Vagina (tissue), 2 donors: ENCODE results near the gene NUP62. TPM values are rescaled to one million over a fixed set of nuclear protein-coding genes. Genes with fewer than 3 reads are reported as not detected.

Source experiments
- DNase-seq, 2 donors: peaks; one replicate each; pipeline ENCODE4 v3.0.0-alpha.2; 2017; ENCODE audit errors: extremely low spot score in 2 of 2
- H3K27ac ChIP-seq: fragments of 200-600 bp; sonication (generic); one replicate; pipeline ENCODE4 v1.5.1; 2019
- H3K27me3 ChIP-seq: fragments of 200-600 bp; sonication (generic); one replicate; pipeline ENCODE4 v1.5.1; 2019
- H3K36me3 ChIP-seq, 2 donors: fragments of 200-600 bp; sonication (generic); one replicate each; pipeline ENCODE4 v1.5.1; 2017 to 2019
- H3K4me1 ChIP-seq: fragments of 200-600 bp; sonication (generic); one replicate; pipeline ENCODE4 v1.5.1; 2019
- H3K4me3 ChIP-seq, 2 donors: fragments of 200-600 bp; sonication (generic); 1 replicate in 1 of 2; 2 replicates in 1 of 2; pipeline ENCODE4 v1.5.1; 2016 to 2019
- H3K9me3 ChIP-seq: fragments of 200-600 bp; sonication (generic); one replicate; pipeline ENCODE4 v1.5.1; 2019
- CTCF ChIP-seq, 3 experiments: fragments of 450-650 bp in 2 of 3; fragments of 200-600 bp in 1 of 3; sonication (generic) in 1 of 3; IDR thresholded peaks; one replicate each; pipeline ENCODE4 v1.5.1; 2017 to 2019; ENCODE audit warnings: antibody characterized with exemption in 3 of 3, mild to moderate bottlenecking in 2 of 3, moderate library complexity in 2 of 3
- POLR2A ChIP-seq, 2 donors: fragments of 450-650 bp; IDR thresholded peaks; one replicate each; pipeline ENCODE4 v1.6.1; 2017; ENCODE audit warnings: antibody characterized with exemption in 2 of 2, mild to moderate bottlenecking in 2 of 2, moderate library complexity in 2 of 2
- POLR2AphosphoS5 ChIP-seq, 2 donors: sonication (generic); formaldehyde crosslinking; IDR thresholded peaks; one replicate each; pipeline ENCODE4 v1.9.0; 2017; ENCODE audit warnings: antibody characterized with exemption in 2 of 2, mild to moderate bottlenecking in 2 of 2, low read depth in 1 of 2; ENCODE audit not compliant: insufficient read depth in 1 of 2
- intact Hi-C: fragments of 100-400 bp; cut with DNase I; formaldehyde crosslinking; loops from one replicate; pipeline ENCODE4 v1.15.1; 2023
- total RNA-seq: library from RNA; depleted of rRNA; stranded (reverse); fragments of >200 nt; gene quantifications from one replicate; pipeline ENCODE4 v1.2.3, GENCODE V29; 2016

The NUP62 gene
- total RNA-seq, 1 donor from 2014 or later: 38.5 TPM

- Histone ChIP-seq H3K4me1 (peaks cover 11% of the 10 kb centered on the region), H3K36me3 (peaks cover 4 to 17% of the 10 kb centered on the region in 2 donors), H3K27ac (no peak overlapping the region), H3K27me3 (no peaks in the 10 kb centered on the region), H3K9me3 (no peaks in the 10 kb centered on the region), H3K4me3 (no peak overlapping the region)
- intact Hi-C loops: no loop called here
- no peak for DNase-seq
- TF ChIP-seq CTCF (IDR thresholded peaks at IDR 0.05) (no peak), POLR2A (IDR thresholded peaks at IDR 0.05) (no peak), POLR2AphosphoS5 (IDR thresholded peaks at IDR 0.05; ENCODE audit: insufficient read depth in 1 of 2, low read depth in 1 of 2) (no peak)
Observed at GRCh38 chr19:49888510-49888824, 40.8 kb downstream of the NUP62 start.

- Histone ChIP-seq H3K27ac (no peak overlapping the region), H3K9me3 (no peaks in the 10 kb centered on the region), H3K4me1 (peaks cover 11% of the 10 kb centered on the region), H3K27me3 (no peaks in the 10 kb centered on the region), H3K36me3 (peaks cover 4 to 23% of the 10 kb centered on the region in 2 donors), H3K4me3 (no peak overlapping the region)
- TF ChIP-seq CTCF (IDR thresholded peaks at IDR 0.05) (no peak), POLR2A (IDR thresholded peaks at IDR 0.05) (no peak), POLR2AphosphoS5 (IDR thresholded peaks at IDR 0.05; ENCODE audit: insufficient read depth in 1 of 2, low read depth in 1 of 2) (no peak)
- DNase-seq: no peak
- intact Hi-C loops: no loop called here
Observed at GRCh38 chr19:49887665-49888509, 41.4 kb downstream of the NUP62 start.

GRCh38 chr19:49887037-49887664 lies 42.2 kb downstream of the NUP62 start:
- Histone ChIP-seq H3K4me3 (no peak overlapping the region), H3K9me3 (no peaks in the 10 kb centered on the region), H3K27ac (no peak overlapping the region), H3K36me3 (peaks cover 4 to 30% of the 10 kb centered on the region in 2 donors), H3K27me3 (no peaks in the 10 kb centered on the region), H3K4me1 (peaks cover 11% of the 10 kb centered on the region)
- DNase-seq: no peak
- no peak for TF ChIP-seq CTCF (IDR thresholded peaks at IDR 0.05)
- TF ChIP-seq POLR2A (IDR thresholded peaks at IDR 0.05): no peak
- TF ChIP-seq POLR2AphosphoS5 (IDR thresholded peaks at IDR 0.05; ENCODE audit: insufficient read depth in 1 of 2, low read depth in 1 of 2): no peak
- intact Hi-C loops: no loop called here

GRCh38 chr19:49884760-49885159 lies 44.5 kb downstream of the NUP62 start:
- Histone ChIP-seq H3K9me3 (no peaks in the 10 kb centered on the region), H3K27me3 (no peaks in the 10 kb centered on the region), H3K27ac (no peak overlapping the region), H3K36me3 (peaks cover 4 to 54% of the 10 kb centered on the region in 2 donors), H3K4me3 (no peak overlapping the region), H3K4me1 (peaks cover 3% of the 10 kb centered on the region)
- intact Hi-C loops: no loop called here
- no peak for DNase-seq
- TF ChIP-seq CTCF (IDR thresholded peaks at IDR 0.05) (no peak), POLR2A (IDR thresholded peaks at IDR 0.05) (no peak), POLR2AphosphoS5 (IDR thresholded peaks at IDR 0.05; ENCODE audit: insufficient read depth in 1 of 2, low read depth in 1 of 2) (no peak)

- DNase-seq: no peak
- intact Hi-C loops: no loop called here
- Histone ChIP-seq H3K4me1 (peaks cover 3% of the 10 kb centered on the region), H3K9me3 (no peaks in the 10 kb centered on the region), H3K27me3 (no peaks in the 10 kb centered on the region), H3K4me3 (no peak overlapping the region), H3K36me3 (peaks cover 4 to 57% of the 10 kb centered on the region in 2 donors), H3K27ac (no peak overlapping the region)
- TF ChIP-seq POLR2AphosphoS5 (IDR thresholded peaks at IDR 0.05; ENCODE audit: insufficient read depth in 1 of 2, low read depth in 1 of 2): no peak
- TF ChIP-seq POLR2A (IDR thresholded peaks at IDR 0.05): no peak
- no peak for TF ChIP-seq CTCF (IDR thresholded peaks at IDR 0.05)
Observed at GRCh38 chr19:49884109-49884508, 45.2 kb downstream of the NUP62 start.
